GM12878 (cell line): Measurements from ENCODE around the gene CLCN7. TPM values are rescaled to one million over a fixed set of nuclear protein-coding genes. Genes with fewer than 3 reads are reported as not detected.

Source experiments
- ATAC-seq: fragments of 200-7000 bp; cut with Tn5 transposase; 3 replicates; pipeline ENCODE4 v1.9.1; 2020; ENCODE audit warnings: mild to moderate bottlenecking, moderate library complexity
- BruUV-seq: library from RNA; stranded (reverse); fragments of 400-500 nt; replicated peaks from 2 replicates; lab custom pipeline; 2021; lab: Mats Ljungman, UMichigan
- CTCF ChIA-PET: fragments of 300-600 bp; sonication (Branson Sonifier 250); formaldehyde crosslinking; extraction: SDS; loops from one replicate; lab custom pipeline; 2021; ENCODE audit warnings: inconsistent platforms; lab: Yijun Ruan, JAX
- POLR2A ChIA-PET: fragments of 350-600 bp; formaldehyde crosslinking; extraction: SDS; loops from one replicate; lab custom pipeline; 2021; ENCODE audit warnings: inconsistent platforms; lab: Charles Lee
- RAD21 ChIA-PET: fragments of 300-600 bp; sonication (Branson Sonifier 250); formaldehyde crosslinking; loops from one replicate; lab custom pipeline; 2023; ENCODE audit warnings: antibody characterized with exemption; ENCODE audit not compliant: unreplicated experiment; lab: Charles Lee
- SMC1A ChIA-PET: fragments of 300-600 bp; sonication (Branson Sonifier 250); formaldehyde crosslinking; loops from one replicate; lab custom pipeline; 2023; ENCODE audit not compliant: unreplicated experiment, uncharacterized antibody; lab: Charles Lee
- DNase-seq: peaks from one replicate; pipeline ENCODE4 v3.0.0-alpha.2; 2011; ENCODE audit warnings: low read depth, low spot score
- FAIRE-seq: peaks from 3 replicates; lab custom pipeline; 2011; peaks lifted over from hg19 to GRCh38; lab: Jason Lieb, UNC
- H2AFZ ChIP-seq: 2 replicates; pipeline ENCODE4 v1.6.0; 2011; ENCODE audit warnings: low read depth, low read length, control low read depth; ENCODE audit not compliant: control insufficient read depth
- H3K27ac ChIP-seq: 2 replicates; pipeline ENCODE4 v1.5.1; 2011; ENCODE audit warnings: control low read depth; ENCODE audit not compliant: control insufficient read depth, insufficient read depth
- H3K27me3 ChIP-seq, 2 experiments: replicated peaks in 1 of 2; 2 replicates each; pipeline versions ENCODE4 v1.6.0 to v1.6.1; 2011; ENCODE audit warnings: low read length in 1 of 2; ENCODE audit not compliant: control insufficient read depth in 2 of 2, insufficient read depth in 2 of 2
- H3K36me3 ChIP-seq, 2 experiments: 2 replicates each; pipeline ENCODE4 v1.5.1; 2011; ENCODE audit warnings: low read length in 1 of 2; ENCODE audit not compliant: control insufficient read depth in 2 of 2, insufficient read depth in 2 of 2
- H3K4me1 ChIP-seq: 2 replicates; pipeline ENCODE4 v1.6.1; 2011; ENCODE audit warnings: mild to moderate bottlenecking, low read length, moderate library complexity, mixed read lengths; ENCODE audit not compliant: control insufficient read depth, insufficient read depth
- H3K4me2 ChIP-seq: 2 replicates; pipeline ENCODE4 v1.6.0; 2011; ENCODE audit warnings: control low read depth; ENCODE audit not compliant: control insufficient read depth, insufficient read depth
- H3K4me3 ChIP-seq: fragments of 200-600 bp; sonication (generic); 2 replicates; pipeline ENCODE4 v1.5.1; 2016
- H3K79me2 ChIP-seq: 2 replicates; pipeline ENCODE4 v1.6.0; 2011; ENCODE audit warnings: low read length; ENCODE audit not compliant: control insufficient read depth, insufficient read depth
- H3K9ac ChIP-seq: 2 replicates; pipeline ENCODE4 v1.8.0; 2011; ENCODE audit warnings: low read length, control low read depth, mixed read lengths; ENCODE audit not compliant: control insufficient read depth, insufficient read depth
- H3K9me3 ChIP-seq: replicated peaks from 3 replicates; pipeline ENCODE4 v1.5.1; 2011; ENCODE audit warnings: mild to moderate bottlenecking, low read length; ENCODE audit not compliant: control insufficient read depth, insufficient read depth
- H4K20me1 ChIP-seq: 2 replicates; pipeline ENCODE4 v1.6.0; 2011; ENCODE audit not compliant: control insufficient read depth, insufficient read depth
- JUND ChIP-seq: IDR thresholded peaks from 2 replicates; pipeline ENCODE4 v1.6.1; 2012; ENCODE audit warnings: low read depth, mild to moderate bottlenecking, low read length, improper control_type of control experiment, moderate library complexity
- KAT2A ChIP-seq: conservative IDR thresholded peaks from 2 replicates; pipeline ENCODE4 v1.6.1; 2011; ENCODE audit warnings: low read depth, low read length; ENCODE audit not compliant: control insufficient read depth
- POLR2A ChIP-seq: IDR thresholded peaks from 2 replicates; pipeline ENCODE4 v1.6.1; 2011; ENCODE audit warnings: low read depth, mild to moderate bottlenecking, low read length
- ZBTB33 ChIP-seq: fragments of 450-650 bp; IDR thresholded peaks from 2 replicates; pipeline ENCODE4 v1.6.1; 2017; ENCODE audit warnings: mild to moderate bottlenecking
- ZNF384 ChIP-seq: IDR thresholded peaks from 2 replicates; pipeline ENCODE4 v1.6.1; 2012; ENCODE audit warnings: low read depth, mild to moderate bottlenecking, low read length, improper control_type of control experiment, borderline replicate concordance
- WGBS: methylation state at CpG from one replicate; pipeline ENCODE4 v1.1.6; 2016; ENCODE audit warnings: low lambda C conversion rate; ENCODE audit not compliant: insufficient replicate concordance, insufficient coverage; ENCODE audit errors: missing lambda C conversion rate; 5-methylcytosine and 5-hydroxymethylcytosine counted together
- in situ Hi-C: fragments of 300-500 bp; cut with MboI; formaldehyde crosslinking; loops from 9 replicates; pipeline ENCODE4 v1.14.3; 2018; ENCODE audit warnings: mixed read lengths
- intact Hi-C: fragments of 100-400 bp; cut with micrococcal nuclease; formaldehyde crosslinking; loops from one replicate; pipeline ENCODE4 v1.14.2; 2022; ENCODE audit not compliant: unreplicated experiment
- polyA plus RNA-seq, 11 experiments: library from polyadenylated mRNA; depleted of rRNA in 4 of 11; unstranded in 6 of 11; stranded (reverse) in 5 of 11; fragments of >200 nt; fragmentation: Nextera tagmentation in 4 of 11; fragmentation: Illumina TruSeq in 1 of 11; extraction: Ambion mirVana in 4 of 11; extraction: Trizol in 1 of 11; gene quantifications; 1 replicate in 1 of 11; 2 replicates in 10 of 11; pipeline versions ENCODE4 v1.2.1 to v1.2.3, GENCODE V29; 2011 to 2016; ENCODE audit warnings: inconsistent platforms in 2 of 11, missing spikeins in 2 of 11, low read depth in 1 of 11
- total RNA-seq, 4 experiments: library from RNA; depleted of rRNA in 3 of 4; stranded (reverse); fragments of >200 nt in 3 of 4; fragmentation: Illumina TruSeq in 1 of 4; extraction: Trizol in 1 of 4; gene quantifications; 2 replicates each; pipeline versions ENCODE4 v1.2.1 to v1.2.3, GENCODE V29; 2013 to 2021

The CLCN7 gene
- total and polyA plus RNA-seq, 10 of the 15 experiments (the other 5 are each of a cell fraction or from before 2014, with no cell fraction given): 0.04 to 62.5 (median 19.9) TPM

GRCh38 chr16:1503110-1503955 is 28.5 kb upstream of the CLCN7 start (continued):
- TF ChIP-seq JUND (no peak), ZBTB33 (no peak), KAT2A (no peak)

- FAIRE-seq: no peak
- no TSS peak for BruUV-seq
- TF ChIP-seq POLR2A (0 out of 2 replicates have a peak, but pooled peaks have one; percentile 15), ZNF384 (no peak)
- intact Hi-C loops: no loop called here
- Histone ChIP-seq H3K4me3 (no peak overlapping the region), H4K20me1 (no peaks in the 10 kb centered on the region), H2AFZ (no peak overlapping the region), H3K27ac (no peak overlapping the region), H3K4me1 (no peaks in the 10 kb centered on the region), H3K4me2 (no peak overlapping the region), H3K27me3 (no peaks in the 10 kb centered on the region), H3K9ac (no peak overlapping the region), H3K9me3 (no peaks in the 10 kb centered on the region), H3K36me3 (peaks cover 7 to 11% of the 10 kb centered on the region in 2 experiments; a peak in 3 of 4 replicates), H3K79me2 (no peaks in the 10 kb centered on the region)
- in situ Hi-C loops: no loop called here
- RAD21 ChIA-PET: no interaction called here
- no peak for DNase-seq
- no peak for ATAC-seq
- WGBS: 97% methylated on average over 41 of the region's 42 CpGs
- SMC1A ChIA-PET: no interaction called here
- POLR2A ChIA-PET: no interaction called here
- CTCF ChIA-PET: no interaction called here
These were observed 27.5 kb upstream of the CLCN7 start for GRCh38 chr16:1502092-1503004.
